Measurements from ENCODE around the gene CYB5RL.
"Not testable (repeated sequence)": the region's sequence is repeated elsewhere in the genome, so short reads cannot be mapped to it uniquely, and the experiment has no call there.

The CYB5RL gene

DNA sequence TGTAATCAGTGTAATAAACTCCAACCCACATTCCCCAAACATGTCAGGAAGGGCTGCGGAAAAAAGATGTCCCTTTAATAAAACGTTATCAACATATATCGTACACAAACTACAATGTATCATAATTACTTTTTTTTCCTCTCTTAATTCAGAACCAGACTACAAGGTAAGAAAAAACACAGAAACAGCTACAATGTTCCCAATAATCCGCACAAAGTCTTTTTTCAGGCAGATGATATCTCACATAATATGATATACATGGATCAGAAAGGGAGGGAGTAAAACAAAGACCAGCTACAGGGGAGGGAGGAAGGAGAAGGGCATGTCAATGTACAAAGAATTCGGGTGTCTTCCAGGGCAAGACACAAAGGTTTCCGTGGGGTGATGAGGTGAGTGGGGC is 25.5 kb upstream of the CYB5RL start:
- DNase-seq = no peak

DNA sequence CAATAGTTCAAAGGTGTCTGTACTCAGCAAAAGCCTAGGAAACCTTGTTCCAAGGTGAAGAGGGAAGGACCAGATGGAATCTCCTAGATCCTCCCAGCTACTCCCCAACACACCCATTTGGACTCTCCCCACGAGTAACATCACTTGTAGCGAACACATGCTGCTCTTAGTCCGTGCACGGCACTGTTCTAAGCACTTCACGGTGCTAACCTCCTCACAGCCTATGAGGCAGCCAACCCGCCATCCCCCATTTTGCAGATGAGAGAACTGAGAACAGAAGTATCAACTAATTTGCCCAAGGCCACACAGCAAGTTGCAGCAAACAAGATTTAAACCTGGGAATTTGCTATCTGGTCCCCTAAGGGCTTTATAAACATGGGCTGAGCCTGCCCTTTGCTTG is 24.4 kb upstream of the CYB5RL start:
- no peak for DNase-seq

GRCh38 chr1:54223441-54224202 is 23.8 kb upstream of the CYB5RL start:
- DNase-seq = no peak

DNA sequence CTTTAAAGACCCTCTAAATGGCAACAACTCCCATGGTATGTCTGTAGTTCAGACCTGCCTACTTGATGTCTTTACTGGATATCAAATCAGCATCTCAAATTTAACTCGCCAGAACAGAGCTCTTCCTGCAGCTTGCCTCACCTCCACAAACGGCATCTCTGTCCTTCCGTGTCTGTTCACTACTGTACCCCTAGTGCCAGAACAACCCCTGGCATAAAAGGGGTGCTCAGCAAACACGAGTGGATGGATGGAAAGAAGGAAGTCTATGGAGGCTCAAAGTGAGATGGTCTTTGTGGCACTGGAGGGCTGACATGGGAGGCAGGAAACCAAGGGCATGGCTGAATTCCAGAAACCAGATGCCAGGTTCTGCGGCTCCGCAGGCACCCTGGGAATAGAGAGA is 22.9 kb upstream of the CYB5RL start:
- no peak for DNase-seq

DNA sequence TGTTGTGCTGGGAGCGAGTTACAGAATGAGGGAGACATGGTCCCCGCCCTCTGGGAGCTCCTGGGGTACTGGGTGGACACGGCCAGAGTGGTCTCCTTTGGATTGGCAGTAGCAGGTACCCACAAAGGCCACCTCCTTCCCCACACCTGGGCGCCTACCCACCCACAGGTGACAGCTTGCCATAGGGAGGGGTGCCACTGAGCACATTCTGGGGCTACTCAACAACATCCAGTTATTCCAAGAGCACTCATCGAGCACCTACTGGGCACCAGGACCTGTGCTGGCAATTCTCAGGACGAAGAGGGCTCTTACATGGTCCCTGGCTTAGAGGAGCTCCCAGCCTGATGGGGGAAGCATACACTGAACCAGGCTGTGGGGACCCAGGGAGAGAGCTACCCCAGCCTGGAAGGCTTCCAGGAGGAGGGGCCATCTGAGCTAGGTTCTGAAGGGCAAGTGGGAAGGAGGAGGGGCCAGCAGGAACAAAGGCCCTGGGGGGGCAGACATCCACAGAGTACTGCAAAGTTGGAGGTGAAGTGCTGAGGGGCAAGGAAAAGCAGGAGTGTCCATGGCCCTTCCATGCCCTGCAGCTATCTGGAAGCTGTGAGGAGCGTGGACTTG is 22.1 kb upstream of the CYB5RL start:
- DNase-seq = no peak

DNA sequence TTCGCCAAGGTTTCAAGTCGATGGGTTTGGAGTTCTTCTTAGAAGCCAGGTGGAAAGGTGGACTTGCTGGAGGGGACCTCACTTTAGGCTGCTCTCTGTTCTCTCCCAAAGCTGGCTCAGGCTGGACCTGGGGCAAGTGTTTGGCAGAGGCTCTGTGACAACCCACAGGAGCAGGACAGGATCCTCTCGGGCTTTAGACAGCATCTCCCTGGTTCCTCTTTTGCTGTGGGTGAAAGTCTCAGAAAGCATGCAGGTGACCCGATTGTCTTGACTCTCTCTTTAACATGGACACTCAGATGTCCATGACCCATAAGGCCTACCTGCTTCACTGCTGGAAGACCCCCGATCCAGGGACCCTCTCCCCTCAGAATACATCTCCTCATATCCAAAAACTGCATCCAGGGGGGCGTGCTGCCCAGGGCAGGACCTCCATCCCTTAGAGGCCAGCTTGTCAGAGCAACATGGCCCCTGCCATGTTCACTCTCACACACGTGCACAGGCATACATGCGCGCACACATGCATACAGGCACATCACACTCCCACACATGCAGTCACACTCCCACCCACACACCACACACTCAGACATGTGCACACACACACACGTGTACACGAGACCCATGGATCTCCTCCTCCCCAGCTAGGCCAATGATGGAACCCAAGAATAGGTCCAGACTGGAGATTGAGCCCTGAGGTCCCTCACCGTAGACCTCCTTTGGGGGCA is 21.4 kb upstream of the CYB5RL start:
- no peak for DNase-seq

DNA sequence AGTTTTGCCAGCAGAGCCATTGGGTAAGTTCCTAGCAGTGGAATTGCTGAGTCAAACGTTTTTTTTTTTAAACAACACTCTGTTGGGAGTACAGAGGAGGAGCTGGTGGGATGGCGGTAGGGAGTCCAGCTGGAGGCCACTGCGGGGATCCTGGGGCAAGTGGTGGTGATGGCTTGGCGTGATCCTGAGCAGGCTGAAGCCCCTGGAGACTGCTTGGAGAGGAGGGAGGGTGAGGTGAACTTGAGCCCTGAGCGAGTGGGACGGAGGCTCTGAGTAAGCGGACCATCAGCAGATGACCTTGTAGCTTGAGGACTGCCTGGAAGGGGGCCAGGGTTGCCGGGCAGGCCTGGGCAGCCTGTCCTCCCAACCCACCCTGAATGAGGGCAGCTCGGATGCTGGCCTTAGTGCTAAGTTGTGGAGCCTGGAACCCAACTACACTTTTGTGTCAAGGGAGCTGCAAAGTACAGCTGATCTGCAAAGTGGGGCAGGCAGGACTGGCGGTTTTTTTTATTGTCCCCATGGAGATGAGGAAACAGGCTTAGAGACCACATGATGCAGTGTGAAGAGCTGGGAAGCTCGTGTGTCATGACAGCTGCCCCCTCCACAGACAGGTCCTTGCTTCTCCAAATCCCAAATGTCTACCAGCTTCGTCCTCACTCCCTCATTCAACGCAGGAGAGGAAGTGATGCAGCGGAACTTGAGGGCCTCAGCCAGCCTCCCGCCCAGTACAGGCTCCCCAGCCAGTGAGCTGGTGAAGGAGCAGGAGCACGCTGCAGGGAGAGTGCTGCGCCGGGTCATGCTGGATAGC is 20.4 kb upstream of the CYB5RL start:
- DNase-seq = no peak

DNA sequence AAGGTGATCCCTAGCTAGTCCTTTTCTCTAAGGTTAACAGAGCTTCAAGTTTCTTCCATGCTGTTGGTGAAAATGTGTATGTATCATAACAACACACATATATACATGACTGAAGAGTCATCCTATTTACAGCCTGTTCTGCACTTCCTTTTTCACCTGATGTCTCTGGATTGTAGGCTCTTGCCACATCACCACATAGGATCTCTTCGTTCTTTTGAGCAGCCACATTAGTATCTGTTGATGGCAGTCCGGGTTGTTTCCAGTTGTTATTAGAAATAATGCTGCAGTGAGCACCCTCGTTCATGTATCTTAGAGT is 19.8 kb upstream of the CYB5RL start:
- DNase-seq = no peak

- no peak for DNase-seq
These were observed 19.3 kb upstream of the CYB5RL start for GRCh38 chr1:54218883-54219687.

DNA sequence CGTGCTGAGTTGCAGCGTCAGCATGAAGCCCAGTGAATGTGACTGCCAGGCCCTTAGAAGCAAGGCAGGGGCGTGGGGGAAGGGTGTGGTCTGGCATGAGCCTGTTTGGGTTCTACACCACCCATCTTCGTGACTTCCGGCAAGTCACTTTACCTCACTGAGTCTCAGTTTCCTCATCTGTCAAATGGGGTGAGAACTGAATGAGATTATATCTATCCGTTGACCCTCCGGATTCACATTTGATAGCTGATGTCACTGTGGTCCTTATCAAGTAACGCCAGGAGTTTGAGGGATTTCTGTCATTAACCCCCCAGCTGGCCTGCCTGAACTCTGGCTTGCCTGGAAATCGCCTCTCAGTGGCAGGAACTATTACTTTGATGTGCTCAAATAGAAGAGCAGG is 15.7 kb upstream of the CYB5RL start:
- DNase-seq = no peak

GRCh38 chr1:54212872-54213271 is 13.0 kb upstream of the CYB5RL start:
- no peak for DNase-seq

DNA sequence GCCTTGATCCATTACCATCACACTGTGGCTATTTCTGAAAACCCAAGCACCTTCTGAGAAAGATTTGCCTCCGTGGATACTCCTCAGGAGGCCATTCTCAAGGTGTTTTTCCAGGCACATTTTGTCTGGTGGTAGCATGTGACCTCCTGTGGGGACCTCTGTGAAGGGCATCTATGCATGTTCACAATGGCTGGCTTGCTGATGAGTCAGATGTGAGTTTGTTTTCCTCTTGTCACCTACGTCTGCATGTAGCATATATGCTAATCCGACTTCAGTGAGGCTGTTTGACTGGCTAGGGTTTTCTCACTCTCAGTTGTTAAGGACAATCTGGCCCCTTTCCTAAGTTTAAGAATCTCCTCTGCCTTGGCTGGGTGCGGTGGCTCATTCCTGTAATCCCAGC is 8.1 kb upstream of the CYB5RL start:
- not testable (repeated sequence) for DNase-seq

DNA sequence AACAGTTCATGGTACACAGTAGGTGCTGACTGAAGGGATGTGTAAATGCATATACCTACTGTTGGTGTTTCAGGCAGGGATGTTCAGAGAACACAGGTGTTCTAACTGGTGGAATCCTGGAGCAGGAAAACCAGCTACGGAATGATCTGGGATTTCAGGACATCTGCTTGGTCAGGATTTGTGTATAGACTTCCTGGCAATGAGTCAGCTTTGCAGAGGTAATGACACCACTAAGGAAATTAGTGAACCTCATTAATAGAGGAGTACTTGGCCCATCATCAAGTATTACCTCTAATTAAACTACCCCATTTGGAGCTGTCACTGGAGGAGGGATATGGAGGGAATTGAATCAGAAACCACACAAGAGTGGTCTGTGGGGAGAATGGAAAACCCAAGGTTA is 7.5 kb upstream of the CYB5RL start:
- no peak for DNase-seq

DNA sequence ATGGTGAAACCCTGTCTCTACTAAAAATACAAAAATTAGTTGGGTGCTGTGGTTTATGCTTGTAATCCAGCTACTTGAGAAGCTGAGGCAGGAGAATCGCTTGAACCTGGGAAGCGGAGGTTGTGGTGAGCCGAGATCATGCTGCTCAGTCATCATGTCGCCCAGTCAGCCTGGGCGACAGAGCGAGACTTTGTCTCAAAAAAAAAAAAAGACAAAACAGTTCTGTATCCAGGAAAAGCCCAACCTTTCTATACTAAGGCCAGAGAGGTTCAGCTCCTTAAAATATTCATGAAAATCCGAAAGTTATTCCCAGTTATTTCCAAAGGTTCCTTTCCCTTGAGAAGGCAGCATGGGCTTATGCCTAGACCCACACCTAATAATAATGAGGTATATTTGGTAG is 4.4 kb upstream of the CYB5RL start:
- DNase-seq = no peak

DNA sequence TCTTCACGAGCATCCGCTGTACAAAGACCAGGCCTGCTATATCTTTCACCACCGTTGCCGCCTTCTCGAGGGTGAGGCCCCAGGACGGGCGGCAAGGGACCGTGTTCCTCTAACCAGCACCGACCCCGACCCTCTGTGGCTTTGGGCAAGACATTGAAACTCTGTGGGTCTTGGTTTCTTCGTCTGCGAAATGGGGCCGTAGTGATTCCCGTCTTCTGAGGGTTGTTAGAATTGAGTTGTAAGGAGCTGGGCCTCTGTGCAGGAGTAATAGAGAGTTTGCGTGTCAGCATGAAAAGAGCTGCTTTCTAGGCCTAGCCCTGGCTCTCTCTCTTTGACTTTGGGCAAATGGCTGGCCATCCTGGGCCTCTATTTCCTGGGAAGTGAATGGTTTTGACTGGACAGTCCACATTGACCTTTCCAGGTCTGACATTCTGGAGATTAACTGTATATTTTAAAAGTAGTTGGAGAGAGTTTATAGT is 728 bp upstream of the CYB5RL start:
- no peak for DNase-seq

DNA sequence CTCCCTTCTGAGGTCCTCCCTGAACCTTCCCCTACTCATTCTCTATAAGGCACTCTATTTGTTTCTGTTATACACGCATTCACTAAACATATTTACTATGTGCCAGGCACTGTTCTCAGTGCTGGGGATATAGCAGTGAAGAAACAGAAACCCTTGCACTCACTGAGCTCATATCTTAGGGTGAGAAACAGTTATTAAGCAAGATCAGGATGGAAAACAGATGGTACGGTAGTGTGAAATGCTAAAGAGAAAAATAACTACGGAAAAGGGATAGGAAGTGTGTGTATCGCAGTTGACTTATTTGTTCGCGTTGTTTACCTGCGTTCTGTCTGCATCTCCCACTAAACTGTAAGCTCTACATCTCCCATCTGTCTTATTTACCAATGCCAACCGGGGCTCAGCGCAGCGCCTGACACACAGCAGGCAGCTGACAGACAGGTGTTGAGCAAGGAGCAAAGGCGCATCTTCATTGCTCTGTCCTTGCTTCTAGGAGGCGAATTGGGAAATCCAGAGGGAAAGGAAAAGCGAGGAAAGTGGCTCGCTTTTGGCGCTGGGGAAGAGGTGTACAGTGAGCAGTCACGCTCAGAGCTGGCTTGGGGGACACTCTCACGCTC is 572 bp downstream of the CYB5RL start:
- peak in 1 of 2 experiments; percentile 63 for DNase-seq

DNA sequence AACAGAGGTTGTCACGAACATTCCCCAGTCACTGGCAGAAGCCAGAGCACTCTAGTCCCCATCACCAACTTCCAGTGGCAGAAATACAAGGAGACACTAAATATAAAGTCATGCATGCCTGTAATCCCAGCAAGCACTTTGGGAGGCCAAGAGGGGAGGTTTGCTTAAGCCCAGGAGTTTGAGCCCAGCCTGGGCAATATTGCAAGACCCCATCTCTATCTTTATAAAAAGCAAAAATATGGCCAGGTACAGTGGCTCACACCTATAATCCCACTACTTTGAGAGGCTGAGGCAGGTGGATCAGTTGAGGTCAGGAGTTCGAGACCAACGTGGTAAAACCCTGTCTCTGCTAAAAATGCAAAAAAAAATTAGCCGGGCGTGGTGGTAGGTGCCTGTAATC is 6.4 kb downstream of the CYB5RL start:
- DNase-seq = no peak

DNA sequence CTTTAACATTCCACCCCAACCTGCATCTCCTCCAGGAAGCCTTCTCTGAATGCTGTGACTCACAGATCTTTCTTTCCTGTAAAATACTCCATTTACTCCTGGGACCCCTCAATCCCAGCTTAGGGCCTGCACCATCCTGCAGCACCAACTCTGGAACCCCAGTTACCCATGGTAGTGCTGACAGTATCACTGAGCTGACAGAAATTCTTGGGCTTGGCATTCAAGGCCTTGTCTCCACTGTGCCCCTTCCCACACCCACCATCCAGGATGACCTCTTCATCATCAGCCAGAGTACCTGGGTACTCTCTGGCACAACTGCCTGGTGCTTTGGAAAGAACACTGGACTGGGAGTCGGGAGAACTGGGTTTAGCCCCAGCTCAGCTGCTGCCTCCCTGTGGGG is 8.3 kb downstream of the CYB5RL start:
- DNase-seq = no peak

- no peak for DNase-seq
These were observed 9.3 kb downstream of the CYB5RL start for GRCh38 chr1:54190526-54190925.

DNA sequence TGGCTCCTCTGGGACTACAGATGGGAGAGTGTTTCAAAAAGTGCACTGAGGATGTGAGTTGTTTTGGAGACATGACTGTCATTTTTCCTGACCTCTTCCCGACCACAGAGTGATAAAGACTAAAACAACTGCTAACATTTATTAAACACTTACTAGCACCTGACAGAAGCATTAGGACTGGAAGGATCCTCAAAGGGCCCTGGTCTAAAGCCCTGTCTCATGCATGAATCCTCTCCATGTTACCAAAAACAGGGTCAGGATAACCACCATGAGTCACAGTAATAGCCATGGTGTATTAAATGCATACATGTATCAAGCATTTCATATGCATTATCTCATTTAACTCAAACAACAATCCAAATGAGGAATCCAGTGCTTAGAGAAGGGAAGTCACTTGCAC is 11.5 kb downstream of the CYB5RL start:
- no peak for DNase-seq

DNA sequence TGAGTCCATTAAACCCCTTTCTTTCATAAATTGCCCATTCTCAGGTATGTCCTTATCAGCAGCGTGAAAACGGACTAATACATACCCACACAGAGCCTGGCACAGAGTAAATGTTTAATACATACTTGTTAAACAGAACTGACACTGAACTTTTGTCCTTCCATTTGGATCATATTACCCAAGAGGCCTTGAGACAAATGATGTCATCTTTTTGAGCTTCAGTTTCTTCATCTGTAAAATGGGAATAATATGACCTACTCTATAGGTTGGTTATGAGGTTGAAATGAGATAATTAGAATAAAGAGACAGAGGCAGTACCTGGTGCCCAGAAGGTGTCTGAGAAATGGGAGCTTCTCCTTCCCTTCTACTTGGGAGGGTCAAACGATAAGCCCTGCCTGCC is 13.8 kb downstream of the CYB5RL start:
- DNase-seq = no peak
